Astrocyte (in vitro differentiated cells and primary cell): ENCODE measurements around the gene SUMF1. TPM values are rescaled to one million over a fixed set of nuclear protein-coding genes. Genes with fewer than 3 reads are reported as not detected.

ENCODE experiments used
- DNase-seq: peaks from one replicate; pipeline ENCODE4 v3.0.0-alpha.2; 2010; ENCODE audit warnings: low read depth
- FAIRE-seq: peaks from 2 replicates; lab custom pipeline; 2011; peaks lifted over from hg19 to GRCh38; lab: Jason Lieb, UNC
- H2AFZ ChIP-seq: 2 replicates; pipeline ENCODE4 v1.6.0; 2012; ENCODE audit warnings: low read depth, low read length, inconsistent platforms
- H3K27ac ChIP-seq: 2 replicates; pipeline ENCODE4 v1.5.1; 2011; ENCODE audit warnings: low read depth, low read length, inconsistent platforms
- H3K27me3 ChIP-seq: 2 replicates; pipeline ENCODE4 v1.6.0; 2011; ENCODE audit warnings: low read length, inconsistent platforms; ENCODE audit not compliant: insufficient read depth
- H3K36me3 ChIP-seq: 2 replicates; pipeline ENCODE4 v1.5.1; 2011; ENCODE audit warnings: low read length, inconsistent platforms; ENCODE audit not compliant: insufficient read depth
- H3K4me1 ChIP-seq: 2 replicates; pipeline ENCODE4 v1.5.1; 2011; ENCODE audit warnings: low read length, inconsistent platforms; ENCODE audit not compliant: insufficient read depth
- H3K4me2 ChIP-seq: 2 replicates; pipeline ENCODE4 v1.6.0; 2012; ENCODE audit warnings: low read length, inconsistent platforms
- H3K4me3 ChIP-seq: 2 replicates; pipeline ENCODE4 v1.5.1; 2011; ENCODE audit warnings: low read depth, mild to moderate bottlenecking, low read length, inconsistent platforms; ENCODE audit not compliant: insufficient read depth
- H3K79me2 ChIP-seq: 2 replicates; pipeline ENCODE4 v1.6.0; 2012; ENCODE audit warnings: mild to moderate bottlenecking, low read length, inconsistent platforms; ENCODE audit not compliant: insufficient read depth
- H3K9ac ChIP-seq: 2 replicates; pipeline ENCODE4 v1.6.0; 2012; ENCODE audit warnings: mild to moderate bottlenecking, low read length, inconsistent platforms
- H3K9me3 ChIP-seq: 2 replicates; pipeline ENCODE4 v1.5.1; 2012; ENCODE audit warnings: low read depth, mild to moderate bottlenecking, low read length, inconsistent platforms; ENCODE audit not compliant: insufficient read depth
- H4K20me1 ChIP-seq: 2 replicates; pipeline ENCODE4 v1.6.0; 2012; ENCODE audit warnings: low read length, inconsistent platforms; ENCODE audit not compliant: insufficient read depth
- H3K27ac Mint-ChIP-seq: one replicate; pipeline ENCODE4 v1.8.0; 2021; ENCODE audit warnings: mild to moderate bottlenecking, mixed read lengths; ENCODE audit not compliant: unreplicated experiment
- H3K27me3 Mint-ChIP-seq: one replicate; pipeline ENCODE4 v1.8.0; 2021; ENCODE audit warnings: low read depth, mixed read lengths; ENCODE audit not compliant: unreplicated experiment
- H3K36me3 Mint-ChIP-seq: one replicate; pipeline ENCODE4 v1.8.0; 2021; ENCODE audit warnings: low read depth, mixed read lengths; ENCODE audit not compliant: unreplicated experiment
- H3K4me1 Mint-ChIP-seq: one replicate; pipeline ENCODE4 v1.8.0; 2021; ENCODE audit warnings: low read depth, mixed read lengths; ENCODE audit not compliant: unreplicated experiment
- H3K4me3 Mint-ChIP-seq: one replicate; pipeline ENCODE4 v1.8.0; 2021; ENCODE audit warnings: mild to moderate bottlenecking, moderate library complexity, mixed read lengths; ENCODE audit not compliant: unreplicated experiment
- H3K9me3 Mint-ChIP-seq: one replicate; pipeline ENCODE4 v1.8.0; 2021; ENCODE audit warnings: mild to moderate bottlenecking, mixed read lengths; ENCODE audit not compliant: unreplicated experiment
- CTCF ChIP-seq: IDR thresholded peaks from 2 replicates; pipeline ENCODE4 v1.5.1; 2011; ENCODE audit warnings: low read depth, mild to moderate bottlenecking, inconsistent platforms, low read length, moderate library complexity; ENCODE audit not compliant: insufficient read depth
- EZH2 ChIP-seq: IDR thresholded peaks from 2 replicates; pipeline ENCODE4 v1.6.1; 2012; ENCODE audit warnings: mild to moderate bottlenecking, low read length, inconsistent platforms; ENCODE audit not compliant: insufficient read depth
- total RNA-seq: library from RNA; stranded (reverse); gene quantifications from 2 replicates; pipeline ENCODE4 v1.2.1, GENCODE V29; 2021

Gene SUMF1
- total RNA-seq, 1 donor from 2014 or later, result 17.4 TPM

DNA sequence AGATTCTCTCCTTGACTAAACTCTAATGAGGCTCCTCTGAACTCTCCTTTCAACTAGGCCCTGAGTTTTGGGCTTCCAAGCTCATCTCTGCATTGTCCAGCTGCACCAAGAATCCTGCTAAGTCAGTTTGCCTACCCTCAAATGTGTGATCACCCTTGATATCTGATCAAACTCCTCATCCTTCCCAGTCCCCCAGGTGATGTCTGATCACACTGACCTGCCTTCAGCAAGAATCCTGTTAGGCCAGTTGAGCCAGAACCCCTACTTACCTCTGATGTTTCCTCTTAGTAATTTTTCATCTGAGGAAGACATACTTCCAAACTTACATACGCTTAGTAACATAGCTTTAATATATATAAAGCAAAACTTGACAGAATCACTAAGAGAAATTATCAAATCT, 28.8 kb downstream of the SUMF1 start:
- no peaks in the 10 kb centered on the region for H3K9me3 Mint-ChIP-seq
- H4K20me1 ChIP-seq, result no peaks in the 10 kb centered on the region

GRCh38 chr3:4432259-4432658, 34.8 kb downstream of the SUMF1 start:
- Histone ChIP-seq H3K4me3 (no peak overlapping the region), H3K27ac (no peak overlapping the region), H2AFZ (no peak overlapping the region), H3K9me3 (no peaks in the 10 kb centered on the region), H3K36me3 (no peaks in the 10 kb centered on the region), H3K9ac (no peak overlapping the region), H3K4me1 (peaks cover under 1% of the 10 kb centered on the region), H3K27me3 (no peaks in the 10 kb centered on the region), H3K4me2 (no peak overlapping the region), H4K20me1 (no peaks in the 10 kb centered on the region), H3K79me2 (no peaks in the 10 kb centered on the region)
- FAIRE-seq, result no peak
- peaks cover 6% of the 10 kb centered on the region for H3K36me3 Mint-ChIP-seq
- H3K27me3 Mint-ChIP-seq, result no peaks in the 10 kb centered on the region
- H3K27ac Mint-ChIP-seq, result no peak overlapping the region
- TF ChIP-seq CTCF (no peak), EZH2 (no peak)
- H3K9me3 Mint-ChIP-seq, result no peaks in the 10 kb centered on the region
- H3K4me1 Mint-ChIP-seq, result peaks cover under 1% of the 10 kb centered on the region
- DNase-seq, result no peak
- H3K4me3 Mint-ChIP-seq, result no peak overlapping the region

More for the DNA sequence above, 28.8 kb downstream of the SUMF1 start:
- Mint-ChIP-seq H3K4me3 (no peak overlapping the region), H3K4me1 (no peaks in the 10 kb centered on the region), H3K36me3 (peaks cover 2% of the 10 kb centered on the region), H3K27ac (no peak overlapping the region), H3K27me3 (no peaks in the 10 kb centered on the region)
- H3K4me2 ChIP-seq, result no peak overlapping the region
- no peaks in the 10 kb centered on the region for H3K9me3 ChIP-seq
- H3K36me3 ChIP-seq, result no peaks in the 10 kb centered on the region
- H3K27ac ChIP-seq, result no peak overlapping the region
- H3K27me3 ChIP-seq, result no peaks in the 10 kb centered on the region
- no peaks in the 10 kb centered on the region for H3K79me2 ChIP-seq
- H3K4me3 ChIP-seq, result no peak overlapping the region
- TF ChIP-seq EZH2 (no peak), CTCF (no peak)
- H2AFZ ChIP-seq, result no peak overlapping the region
- FAIRE-seq, result no peak
- H3K4me1 ChIP-seq, result no peaks in the 10 kb centered on the region
- no peak for DNase-seq
- no peak overlapping the region for H3K9ac ChIP-seq

GRCh38 chr3:4429648-4430350, 37.3 kb downstream of the SUMF1 start:
- Mint-ChIP-seq H3K36me3 (peaks cover 6% of the 10 kb centered on the region), H3K27ac (no peak overlapping the region), H3K9me3 (no peaks in the 10 kb centered on the region), H3K4me3 (no peak overlapping the region), H3K27me3 (no peaks in the 10 kb centered on the region), H3K4me1 (peaks cover 14% of the 10 kb centered on the region)
- Histone ChIP-seq H3K27me3 (no peaks in the 10 kb centered on the region), H3K4me1 (peaks cover 17% of the 10 kb centered on the region), H3K9me3 (no peaks in the 10 kb centered on the region), H2AFZ (no peak overlapping the region), H3K79me2 (no peaks in the 10 kb centered on the region), H3K36me3 (no peaks in the 10 kb centered on the region), H3K4me3 (no peak overlapping the region), H4K20me1 (no peaks in the 10 kb centered on the region), H3K27ac (no peak overlapping the region), H3K9ac (no peak overlapping the region), H3K4me2 (no peak overlapping the region)
- DNase-seq (no peak), FAIRE-seq (no peak)
- TF ChIP-seq EZH2 (no peak), CTCF (no peak)
